Stimulated activated CD4-positive, alpha-beta T cell treated with anti-CD3 and anti-CD28 coated beads, Interleukin-2, amount 100 ng/mL, for 24 hours (primary cell): ENCODE data around the gene TMEM121.
A peak's percentile ranks its signal among the peaks of the same experiment; 100 is the strongest.
"Not testable (repeated sequence)": the region's sequence is repeated elsewhere in the genome, so short reads cannot be mapped to it uniquely, and the experiment has no call there.

Experiments
- DNase-seq, 2 donors: peaks; one replicate each; pipeline ENCODE4 v3.0.0-alpha.2; 2020

The TMEM121 gene

DNA sequence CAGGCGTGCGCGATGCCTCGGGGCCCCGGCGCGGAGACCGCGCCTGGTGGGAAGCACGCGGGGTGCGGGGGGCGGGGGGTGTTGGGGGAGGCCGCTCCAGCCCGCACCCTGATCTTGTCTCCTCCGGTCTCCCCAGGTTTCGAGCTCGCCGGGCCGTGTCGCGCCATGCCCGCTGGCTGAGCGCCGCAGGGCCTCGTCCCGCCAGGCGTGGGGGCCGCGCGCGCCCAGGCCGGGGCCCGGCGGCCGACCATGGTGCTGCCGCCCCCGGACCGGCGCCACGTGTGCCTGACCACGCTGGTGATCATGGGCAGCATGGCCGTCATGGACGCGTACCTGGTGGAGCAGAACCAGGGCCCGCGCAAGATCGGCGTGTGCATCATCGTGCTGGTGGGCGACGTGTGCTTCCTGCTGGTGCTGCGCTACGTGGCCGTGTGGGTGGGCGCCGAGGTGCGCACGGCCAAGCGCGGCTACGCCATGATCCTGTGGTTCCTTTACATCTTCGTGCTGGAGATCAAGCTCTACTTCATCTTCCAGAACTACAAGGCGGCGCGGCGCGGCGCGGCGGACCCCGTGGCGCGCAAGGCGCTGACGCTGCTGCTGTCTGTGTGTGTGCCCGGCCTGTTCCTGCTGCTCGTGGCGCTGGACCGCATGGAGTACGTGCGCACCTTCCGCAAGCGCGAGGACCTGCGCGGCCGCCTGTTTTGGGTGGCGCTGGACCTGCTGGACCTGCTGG is 2.4 kb downstream of the TMEM121 start:
- peak; percentile 60 to 72 for DNase-seq

- no peak for DNase-seq
These were observed 2.9 kb downstream of the TMEM121 start for GRCh38 chr14:105529319-105529568.

- DNase-seq, result peak; percentile 58 to 61
These were observed 3.3 kb downstream of the TMEM121 start for GRCh38 chr14:105529569-105530284.

DNA sequence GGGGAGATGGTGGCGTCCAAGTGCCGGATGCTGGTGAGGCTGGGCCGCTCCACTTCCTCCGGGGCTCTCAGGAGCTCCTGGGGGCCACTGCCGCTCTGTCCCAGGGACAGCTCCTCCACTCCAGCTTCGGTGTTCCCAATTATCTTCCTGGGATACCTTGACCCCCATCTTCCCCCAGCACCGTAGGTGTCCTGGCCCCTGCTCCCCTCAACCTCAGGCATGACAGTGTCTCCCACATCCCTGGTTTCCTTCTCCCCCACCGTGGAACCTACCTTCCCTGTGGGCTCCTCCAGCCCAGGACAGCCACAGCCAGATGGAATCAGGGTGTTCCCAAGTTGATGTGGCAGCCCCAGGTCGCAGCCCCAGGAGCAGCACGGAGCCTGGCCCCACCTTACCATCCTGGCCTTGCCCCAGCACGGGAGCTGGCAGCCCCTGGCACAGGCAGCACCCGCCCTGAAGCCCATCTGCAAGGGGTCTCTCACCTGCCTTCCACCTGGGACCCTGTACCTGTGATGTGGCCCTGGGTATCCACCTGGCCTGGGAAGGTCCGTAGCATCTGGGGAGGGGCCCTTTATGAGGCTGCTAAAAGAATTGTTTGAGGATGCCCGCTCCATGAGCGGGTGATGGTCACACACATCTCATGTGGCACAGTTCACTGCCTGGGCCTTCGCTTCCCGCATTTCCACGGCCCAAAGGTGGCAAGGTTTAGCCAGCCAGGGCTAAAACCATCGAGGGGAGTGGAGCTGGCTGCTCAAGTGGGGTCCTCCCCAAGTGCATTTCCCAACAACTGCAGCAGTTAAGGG is 4.1 kb downstream of the TMEM121 start:
- DNase-seq, result no peak

DNA sequence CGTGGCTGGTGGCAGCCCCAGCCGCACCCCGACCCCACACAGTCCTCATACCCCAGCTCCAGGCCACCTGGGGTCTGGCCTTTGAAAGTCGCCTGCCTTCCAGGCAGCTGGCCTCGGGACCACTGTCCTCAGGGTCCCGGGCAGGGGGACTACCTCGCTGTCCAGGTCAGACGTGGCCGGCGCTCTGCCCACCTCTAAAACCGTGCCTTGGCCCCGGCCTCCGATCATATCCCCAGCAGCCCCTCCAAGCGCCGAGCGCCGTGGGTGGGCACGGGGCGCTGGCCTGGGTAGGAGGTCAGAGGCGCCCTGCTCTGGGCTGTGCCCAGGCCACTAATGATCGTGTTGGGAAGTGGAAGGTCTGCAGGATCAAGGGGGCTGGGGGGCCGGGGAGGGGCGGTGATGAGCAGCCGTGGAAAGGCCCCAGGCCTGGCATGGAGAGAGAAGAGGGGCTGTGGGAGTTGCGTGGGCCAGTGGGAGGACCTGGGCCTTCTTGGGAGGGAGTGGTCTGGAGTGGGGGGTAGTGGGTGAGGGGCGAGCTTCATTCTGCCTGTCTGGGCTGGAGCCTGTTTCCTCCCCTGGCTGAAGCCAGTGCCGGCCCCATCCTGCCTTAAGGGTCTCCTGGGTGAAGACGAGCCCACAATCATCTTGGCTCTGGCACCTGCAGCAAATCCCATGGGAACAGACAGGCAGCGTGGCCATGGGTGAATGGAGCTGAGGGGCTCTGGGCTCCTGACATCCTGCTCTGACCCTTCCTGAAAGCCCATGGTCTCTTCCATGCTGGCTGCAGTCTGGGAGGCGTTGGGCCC is 4.9 kb downstream of the TMEM121 start:
- DNase-seq, result no peak

DNA sequence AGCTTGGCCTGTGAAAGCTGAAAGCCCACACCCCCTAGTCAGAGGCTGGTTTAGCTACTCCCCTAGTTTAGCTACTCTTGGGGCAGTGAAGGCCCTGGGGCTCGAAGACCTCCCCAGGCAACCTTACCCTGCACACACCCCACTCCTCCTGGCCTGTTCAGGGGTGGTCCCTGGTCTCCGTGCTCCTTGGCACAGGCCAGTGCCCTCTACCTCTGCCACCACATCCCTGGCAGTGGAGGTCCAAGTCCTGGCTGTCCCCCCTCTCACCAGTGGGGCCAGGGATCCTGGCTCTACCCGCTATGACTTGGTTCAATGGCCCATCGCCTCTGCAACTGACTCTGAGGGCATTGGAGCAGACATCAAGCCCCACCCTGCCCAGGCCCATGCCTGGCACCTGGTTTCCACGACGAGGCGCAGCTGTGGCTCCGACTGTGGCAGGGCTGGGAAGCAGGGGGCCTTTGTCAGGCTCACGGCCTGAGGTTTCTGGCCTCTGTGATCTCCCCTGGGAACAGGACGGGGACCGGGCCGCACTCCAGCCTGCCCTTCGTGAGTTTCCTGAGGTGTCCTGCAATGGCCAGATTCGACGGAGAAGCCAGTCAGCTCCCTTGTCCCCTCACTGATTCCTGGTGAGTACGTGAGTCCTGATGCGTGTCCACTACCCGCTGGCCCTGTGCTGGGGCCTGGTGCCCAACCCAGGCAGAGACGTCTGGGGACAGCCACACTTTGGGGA is 5.7 kb downstream of the TMEM121 start:
- DNase-seq, result no peak

DNA sequence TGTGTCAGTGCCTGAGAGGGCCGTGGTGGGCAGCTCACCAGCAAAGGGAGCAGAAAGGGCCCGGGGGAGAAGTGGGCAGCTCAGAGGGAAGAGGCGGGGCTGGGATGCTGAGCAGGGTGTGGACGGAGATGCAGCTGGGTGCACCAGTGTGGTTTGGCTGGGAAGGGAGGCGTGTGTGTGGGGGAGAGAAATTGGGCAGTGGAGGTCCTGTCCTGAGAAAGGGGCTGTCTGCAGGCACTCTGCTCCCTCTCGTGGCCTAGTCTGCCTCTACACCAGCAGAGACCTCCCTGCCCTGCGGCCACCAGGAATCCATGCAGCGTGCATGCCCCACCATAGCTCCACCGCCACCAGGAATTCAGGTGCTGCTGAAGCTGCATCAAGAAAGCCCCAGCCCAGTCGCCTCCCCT is 6.4 kb downstream of the TMEM121 start:
- peak in 1 of 2 donors; percentile 32 for DNase-seq

GRCh38 chr14:105533391-105533790 is 7.0 kb downstream of the TMEM121 start:
- no peak for DNase-seq

- no peak for DNase-seq
These were observed 7.6 kb downstream of the TMEM121 start for GRCh38 chr14:105533811-105534498.

- no peak for DNase-seq
These were observed 8.2 kb downstream of the TMEM121 start for GRCh38 chr14:105534586-105534985.

GRCh38 chr14:105536051-105536450 is 9.7 kb downstream of the TMEM121 start:
- no peak for DNase-seq

DNA sequence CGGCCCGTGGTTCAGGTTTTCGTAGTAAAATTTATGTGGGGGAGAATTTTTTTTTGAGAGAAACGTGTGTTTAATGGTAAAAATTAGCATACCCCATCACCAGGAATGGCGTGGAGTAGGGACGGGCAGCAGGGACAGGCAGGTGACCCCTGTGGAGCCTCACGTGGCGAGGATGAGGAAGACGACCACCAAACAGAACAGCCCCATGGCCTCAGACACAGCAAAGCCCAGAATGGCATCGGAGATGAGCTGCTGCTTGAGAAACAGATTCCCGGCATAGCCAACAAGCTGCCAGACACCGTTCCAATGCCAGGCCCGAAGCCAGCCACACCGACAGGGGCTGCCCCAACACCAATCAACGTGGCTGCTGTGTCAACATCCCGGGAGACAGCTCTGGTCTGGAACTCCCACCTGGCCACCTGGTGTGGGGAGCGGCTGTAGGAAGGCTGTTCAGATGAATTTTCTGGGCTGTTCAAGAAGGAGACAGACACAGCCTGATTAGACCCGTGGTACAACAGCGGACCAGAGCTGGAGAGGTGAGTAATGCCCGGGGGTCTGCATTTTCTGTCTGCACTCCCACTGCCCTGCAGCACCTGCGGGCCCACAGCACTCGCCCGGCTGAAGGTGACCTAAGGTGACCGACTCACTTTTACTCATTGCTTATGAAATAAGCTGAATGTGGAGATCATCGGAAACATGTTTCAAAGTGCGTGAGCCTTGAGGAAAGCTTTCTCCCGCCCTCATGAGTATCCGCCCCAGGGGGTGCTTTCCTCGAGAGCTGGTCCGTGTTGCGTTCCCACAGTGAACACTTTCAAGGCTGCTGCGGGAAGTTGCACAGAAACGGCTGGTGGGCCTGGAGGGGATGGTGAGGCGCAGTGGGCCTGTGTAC is 10.6 kb downstream of the TMEM121 start:
- DNase-seq, result no peak

DNA sequence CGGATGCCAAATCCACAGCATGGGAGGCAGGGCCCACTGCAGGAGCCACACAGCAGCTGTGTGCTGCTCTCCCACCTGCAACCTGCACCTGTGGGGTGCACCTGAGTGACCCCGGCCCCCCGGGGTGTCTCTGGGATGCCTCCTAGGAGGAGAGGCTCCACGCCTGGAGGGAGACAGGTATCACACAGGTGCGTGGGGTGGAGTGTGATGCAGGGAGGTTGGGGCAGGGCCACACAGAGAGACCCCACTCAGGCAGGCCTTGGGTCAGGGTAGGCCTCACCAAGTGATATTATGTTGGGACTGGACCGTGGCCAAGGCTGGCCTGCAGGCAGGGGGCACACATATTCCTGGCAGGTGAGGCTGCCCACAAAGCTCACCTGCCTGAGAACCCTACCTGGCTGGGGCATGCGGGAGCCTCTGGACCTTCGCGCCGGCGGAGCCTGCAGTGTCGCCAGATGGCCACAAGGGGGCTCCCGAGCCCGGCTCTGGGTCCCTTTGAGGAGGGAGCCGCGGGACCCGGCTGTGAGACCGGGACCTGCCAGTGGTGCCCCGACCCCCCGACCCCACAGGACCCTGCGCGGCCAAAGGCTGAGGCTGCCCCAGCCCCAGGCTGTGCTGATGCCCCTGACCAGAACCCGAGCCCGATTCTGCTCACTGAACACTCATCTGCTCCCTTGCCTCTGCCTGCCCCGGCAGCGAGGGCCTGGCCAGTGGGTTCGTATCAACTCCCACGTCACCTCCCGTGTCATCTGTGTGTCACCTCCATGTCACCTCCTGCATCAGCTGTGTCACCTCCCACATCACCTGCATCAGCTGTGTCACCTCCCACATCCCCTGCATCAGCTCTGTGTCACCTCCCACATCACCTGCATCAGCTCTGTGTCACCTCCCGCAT is 11.4 kb downstream of the TMEM121 start:
- DNase-seq, result peak; percentile 78 to 80

GRCh38 chr14:105538481-105539049 is 12.2 kb downstream of the TMEM121 start:
- no peak for DNase-seq

GRCh38 chr14:105540811-105541210 is 14.4 kb downstream of the TMEM121 start:
- no peak for DNase-seq

- no peak for DNase-seq
These were observed 15.0 kb downstream of the TMEM121 start for GRCh38 chr14:105541218-105541875.

GRCh38 chr14:105545676-105546075 is 19.3 kb downstream of the TMEM121 start:
- DNase-seq, result not testable (repeated sequence)

- DNase-seq, result not testable (repeated sequence)
These were observed 20.0 kb downstream of the TMEM121 start for GRCh38 chr14:105546410-105546809.

DNA sequence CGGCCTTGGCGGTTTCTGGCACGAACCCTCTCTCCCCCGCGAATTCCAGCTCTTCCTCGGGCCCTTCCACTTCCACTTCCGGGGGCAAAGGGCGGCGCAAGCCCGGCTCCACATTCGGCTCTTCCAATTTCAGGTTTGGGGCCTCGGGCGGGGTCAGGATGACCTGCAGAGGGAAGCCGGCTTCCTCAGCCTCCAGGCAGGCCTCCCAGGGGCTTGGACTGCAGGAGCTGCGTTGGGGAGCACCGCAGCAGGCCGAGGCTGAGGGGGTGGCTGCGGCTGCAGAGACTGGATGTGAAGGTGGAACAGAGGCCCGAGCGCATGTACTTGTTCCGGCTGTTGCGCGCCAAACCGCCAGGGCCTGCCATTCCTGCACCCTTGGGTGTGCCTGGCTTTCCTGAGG is 20.7 kb downstream of the TMEM121 start:
- DNase-seq, result not testable (repeated sequence)
